Hepatocyte (in vitro differentiated cells): Measurements from ENCODE around the gene POLR3K.

Source experiments
- CTCF ChIP-seq: fragments of 200-600 bp; sonication (generic); IDR thresholded peaks from 2 replicates; pipeline ENCODE4 v1.5.1; 2016; ENCODE audit warnings: antibody characterized with exemption, mild to moderate bottlenecking; ENCODE audit not compliant: poor library complexity
- EZH2 ChIP-seq: fragments of 200-600 bp; sonication (generic); IDR thresholded peaks from 2 replicates; pipeline ENCODE4 v1.6.1; 2016; ENCODE audit warnings: antibody characterized with exemption, mild to moderate bottlenecking, borderline replicate concordance
- EZH2phosphoT487 ChIP-seq: fragments of 200-600 bp; sonication (generic); IDR thresholded peaks from one replicate; pipeline ENCODE4 v1.6.1; 2018; ENCODE audit warnings: antibody characterized with exemption, mild to moderate bottlenecking, low read depth, moderate library complexity; ENCODE audit not compliant: unreplicated experiment, severe bottlenecking

- TF ChIP-seq EZH2phosphoT487: no peak
- no peak for TF ChIP-seq EZH2
- TF ChIP-seq CTCF: no peak
Observed at GRCh38 chr16:78444-79150, 25.2 kb upstream of the POLR3K start.
